KMS-11 (cell line): ENCODE data around the gene BRICD5.

Experiments used
- H2AFZ ChIP-seq: fragments of 200-600 bp; sonication (generic); 2 replicates; pipeline ENCODE4 v1.6.1; 2016; ENCODE audit warnings: antibody characterized with exemption, mixed run types, low read depth
- H3K27ac ChIP-seq: fragments of 200-600 bp; sonication (generic); 2 replicates; pipeline ENCODE4 v1.6.1; 2016; ENCODE audit warnings: mild to moderate bottlenecking, mixed run types
- H3K27me3 ChIP-seq: fragments of 200-600 bp; sonication (generic); 2 replicates; pipeline ENCODE4 v1.6.1; 2017; ENCODE audit warnings: mild to moderate bottlenecking, low read depth, mixed run types, moderate library complexity; ENCODE audit not compliant: insufficient read depth
- H3K36me3 ChIP-seq: fragments of 200-600 bp; sonication (generic); 2 replicates; pipeline ENCODE4 v1.6.1; 2017; ENCODE audit warnings: mild to moderate bottlenecking, mixed run types; ENCODE audit not compliant: insufficient read depth
- H3K4me1 ChIP-seq: fragments of 200-600 bp; sonication (generic); 2 replicates; pipeline ENCODE4 v1.6.1; 2016; ENCODE audit warnings: mild to moderate bottlenecking, low read depth, mixed run types; ENCODE audit not compliant: poor library complexity, severe bottlenecking
- H3K4me2 ChIP-seq: fragments of 200-600 bp; sonication (generic); 2 replicates; pipeline ENCODE4 v1.7.0; 2016; ENCODE audit warnings: mild to moderate bottlenecking, mixed run types
- H3K4me3 ChIP-seq: fragments of 200-600 bp; sonication (generic); IDR thresholded peaks from 2 replicates; pipeline ENCODE4 v1.6.1; 2017; ENCODE audit warnings: low read depth, low read length, mixed read lengths; ENCODE audit not compliant: insufficient read depth
- H3K79me2 ChIP-seq: fragments of 200-600 bp; sonication (generic); 2 replicates; pipeline ENCODE4 v1.6.1; 2016; ENCODE audit warnings: low read depth, mixed run types; ENCODE audit not compliant: insufficient read depth
- H3K9ac ChIP-seq: fragments of 200-600 bp; sonication (generic); 2 replicates; pipeline ENCODE4 v1.6.1; 2016; ENCODE audit warnings: mild to moderate bottlenecking, mixed run types
- H4K20me1 ChIP-seq: fragments of 200-600 bp; sonication (generic); 2 replicates; pipeline ENCODE4 v1.6.1; 2016; ENCODE audit warnings: mild to moderate bottlenecking, mixed run types; ENCODE audit not compliant: insufficient read depth
- CTCF ChIP-seq: fragments of 200-600 bp; sonication (generic); conservative IDR thresholded peaks from 2 replicates; pipeline ENCODE4 v1.6.1; 2017; ENCODE audit warnings: low read depth, mild to moderate bottlenecking, antibody characterized with exemption, low read length, moderate library complexity, mixed read lengths

Gene BRICD5

DNA sequence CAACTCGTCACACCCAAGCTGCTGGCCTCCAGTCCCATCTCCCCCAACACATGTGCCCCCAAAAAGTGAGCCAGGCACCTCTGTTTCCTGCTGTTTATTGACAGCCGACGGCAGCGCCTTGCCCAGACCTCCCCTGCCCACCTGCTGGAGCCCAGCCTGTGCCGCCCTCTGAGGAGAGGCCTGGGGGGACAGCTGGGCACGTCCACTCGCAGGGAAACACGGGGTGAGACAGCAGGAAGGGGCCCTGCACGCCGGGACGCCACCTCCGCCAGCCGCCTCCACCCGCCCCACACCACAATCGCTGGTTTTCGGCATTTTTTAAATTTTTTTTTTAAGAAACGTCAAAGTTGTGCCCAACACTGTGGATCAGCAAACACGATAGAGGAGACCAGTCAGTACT, 33.6 kb downstream of the BRICD5 start:
- Histone ChIP-seq H3K4me3 (no peak overlapping the region), H3K27ac (no peak overlapping the region), H3K36me3 (peaks cover 6% of the 10 kb centered on the region; the same call in 1 of the 2 replicates), H3K4me1 (no peaks in the 10 kb centered on the region), H3K79me2 (no peaks in the 10 kb centered on the region), H2AFZ (no peak overlapping the region), H4K20me1 (no peaks in the 10 kb centered on the region), H3K4me2 (no peak overlapping the region), H3K27me3 (no peaks in the 10 kb centered on the region), H3K9ac (no peak overlapping the region)
- no peak for TF ChIP-seq CTCF

GRCh38 chr16:2176047-2176446, 34.6 kb downstream of the BRICD5 start:
- H3K4me1 ChIP-seq = no peaks in the 10 kb centered on the region
- H3K79me2 ChIP-seq = no peaks in the 10 kb centered on the region
- no peaks in the 10 kb centered on the region for H4K20me1 ChIP-seq
- no peak overlapping the region for H3K27ac ChIP-seq
- no peak for TF ChIP-seq CTCF
- no peak overlapping the region for H3K9ac ChIP-seq
- H2AFZ ChIP-seq = no peak overlapping the region
- H3K36me3 ChIP-seq = peaks cover 6% of the 10 kb centered on the region; the same call in 1 of the 2 replicates
- no peak overlapping the region for H3K4me3 ChIP-seq
- no peaks in the 10 kb centered on the region for H3K27me3 ChIP-seq
- H3K4me2 ChIP-seq = no peak overlapping the region

- Histone ChIP-seq H4K20me1 (no peaks in the 10 kb centered on the region), H3K79me2 (no peaks in the 10 kb centered on the region), H3K9ac (no peak overlapping the region), H3K27ac (no peak overlapping the region), H3K4me3 (no peak overlapping the region), H3K36me3 (peaks cover 6% of the 10 kb centered on the region; the same call in 1 of the 2 replicates), H3K27me3 (no peaks in the 10 kb centered on the region), H3K4me2 (no peak overlapping the region), H3K4me1 (no peaks in the 10 kb centered on the region), H2AFZ (no peak overlapping the region)
- TF ChIP-seq CTCF = no peak
These were observed 35.2 kb downstream of the BRICD5 start for GRCh38 chr16:2175454-2175853.

DNA sequence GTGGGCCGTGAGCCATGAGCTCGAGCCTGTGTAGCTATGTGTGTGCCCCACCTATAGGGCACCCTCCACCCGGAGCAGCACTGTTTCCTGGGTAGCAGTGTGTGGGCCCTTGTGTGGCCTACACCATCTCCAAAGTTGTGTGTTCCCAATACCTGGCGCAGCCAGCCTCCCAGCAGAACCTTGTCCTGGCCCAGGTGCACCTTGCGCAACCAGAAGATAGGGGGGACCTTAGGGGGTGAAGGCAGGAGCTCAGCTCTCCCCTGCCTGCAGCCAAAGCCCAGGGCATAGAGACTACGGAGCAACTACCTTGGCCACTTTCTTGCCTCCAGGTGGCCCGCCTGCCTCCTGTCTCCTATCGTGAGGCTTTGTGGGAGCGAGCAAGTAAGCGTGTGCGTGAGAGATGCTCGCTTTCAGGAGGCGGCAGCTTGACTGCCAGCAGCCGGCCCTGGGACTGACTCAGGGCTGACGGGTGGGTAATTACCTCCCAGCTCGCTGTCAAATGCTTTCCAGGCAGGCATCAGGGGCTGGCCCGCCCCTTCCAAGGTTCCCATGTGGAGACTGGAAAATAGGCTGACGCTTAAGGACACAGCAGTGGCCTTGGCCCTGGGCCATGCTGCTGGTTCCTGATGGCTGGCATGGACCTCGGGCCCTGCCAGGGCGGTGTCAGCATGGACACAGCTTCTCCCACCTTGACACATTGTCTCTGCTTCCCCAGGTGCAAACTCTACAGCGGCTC, 36.1 kb downstream of the BRICD5 start:
- Histone ChIP-seq H3K9ac (no peak overlapping the region), H3K27me3 (no peaks in the 10 kb centered on the region), H3K27ac (no peak overlapping the region), H3K4me1 (no peaks in the 10 kb centered on the region), H3K4me3 (no peak overlapping the region), H3K79me2 (no peaks in the 10 kb centered on the region), H3K36me3 (peaks cover 6% of the 10 kb centered on the region; the same call in 1 of the 2 replicates), H3K4me2 (no peak overlapping the region), H2AFZ (no peak overlapping the region), H4K20me1 (no peaks in the 10 kb centered on the region)
- no peak for TF ChIP-seq CTCF
